HEK293T (cell line): ENCODE results near the gene DRAM1.

Source experiments
- CTCF ChIA-PET: fragments of 350-600 bp; formaldehyde crosslinking; extraction: SDS; loops from one replicate; lab custom pipeline; 2021; ENCODE audit warnings: antibody characterized with exemption, inconsistent platforms; lab: Yijun Ruan, JAX
- POLR2A ChIA-PET: fragments of 350-600 bp; formaldehyde crosslinking; extraction: SDS; loops from one replicate; lab custom pipeline; 2020; ENCODE audit warnings: antibody characterized with exemption, inconsistent platforms; lab: Yijun Ruan, JAX
- DNase-seq: peaks from one replicate; pipeline ENCODE4 v3.0.0; 2012; ENCODE audit warnings: mixed read lengths; ENCODE audit errors: extremely low spot score
- ARNT ChIP-seq: fragments of 450-650 bp; IDR thresholded peaks from 2 replicates; pipeline ENCODE4 v1.6.1; 2017; ENCODE audit warnings: mild to moderate bottlenecking
- BHLHE40 ChIP-seq: fragments of 450-650 bp; IDR thresholded peaks from 2 replicates; pipeline ENCODE4 v1.6.1; 2016; ENCODE audit warnings: mild to moderate bottlenecking, moderate library complexity, borderline replicate concordance
- CTBP1 ChIP-seq: fragments of 450-650 bp; IDR thresholded peaks from 2 replicates; pipeline ENCODE4 v1.6.1; 2016; ENCODE audit warnings: borderline replicate concordance
- ELF4 ChIP-seq: fragments of 450-650 bp; IDR thresholded peaks from 2 replicates; pipeline ENCODE4 v1.6.1; 2017; ENCODE audit warnings: antibody characterized with exemption
- FOXA1 ChIP-seq: fragments of 450-650 bp; IDR thresholded peaks from 2 replicates; pipeline ENCODE4 v1.6.1; 2016; ENCODE audit warnings: mild to moderate bottlenecking
- FOXK2 ChIP-seq: fragments of 450-650 bp; IDR thresholded peaks from 2 replicates; pipeline ENCODE4 v1.6.1; 2016; ENCODE audit warnings: mild to moderate bottlenecking
- FOXM1 ChIP-seq: fragments of 450-650 bp; IDR thresholded peaks from 2 replicates; pipeline ENCODE4 v1.6.1; 2017; ENCODE audit warnings: mild to moderate bottlenecking, borderline replicate concordance
- HDGF ChIP-seq: fragments of 450-650 bp; IDR thresholded peaks from 2 replicates; pipeline ENCODE4 v1.6.1; 2017; ENCODE audit warnings: antibody characterized with exemption, borderline replicate concordance
- L3MBTL2 ChIP-seq: fragments of 450-650 bp; conservative IDR thresholded peaks from 2 replicates; pipeline ENCODE4 v1.6.1; 2016; ENCODE audit warnings: mild to moderate bottlenecking
- LEF1 ChIP-seq: fragments of 450-650 bp; IDR thresholded peaks from 2 replicates; pipeline ENCODE4 v1.6.1; 2017; ENCODE audit warnings: mild to moderate bottlenecking, borderline replicate concordance
- NFRKB ChIP-seq: fragments of 450-650 bp; IDR thresholded peaks from 2 replicates; pipeline ENCODE4 v1.6.1; 2016; ENCODE audit warnings: mild to moderate bottlenecking, moderate library complexity
- PKNOX1 ChIP-seq: fragments of 450-650 bp; IDR thresholded peaks from 2 replicates; pipeline ENCODE4 v1.6.1; 2016
- SP1 ChIP-seq: fragments of 450-650 bp; IDR thresholded peaks from 2 replicates; pipeline ENCODE4 v1.6.1; 2017
- SUZ12 ChIP-seq: fragments of 450-650 bp; IDR thresholded peaks from 2 replicates; pipeline ENCODE4 v1.6.1; 2016; ENCODE audit warnings: mild to moderate bottlenecking
- TARDBP ChIP-seq: fragments of 450-650 bp; IDR thresholded peaks from 2 replicates; pipeline ENCODE4 v1.6.1; 2016
- ZNF384 ChIP-seq: fragments of 450-650 bp; IDR thresholded peaks from 2 replicates; pipeline ENCODE4 v1.6.1; 2016

Gene DRAM1

GRCh38 chr12:101832030-101832429 lies 45.4 kb upstream of the DRAM1 start:
- no peak for DNase-seq
- ChIA-PET POLR2A (no interaction called here), CTCF (interaction anchor here (0.7 to 1.3 kb wide), 2 partner anchors 58 to 265 kb away, joined by 3 to 4 read pairs; no protein-coding TSS in a partner anchor)
- TF ChIP-seq SP1 = no peak
- TF ChIP-seq BHLHE40 = no peak
- TF ChIP-seq TARDBP = no peak
- TF ChIP-seq ELF4 = no peak
- TF ChIP-seq FOXK2 = no peak
- no peak for TF ChIP-seq FOXM1
- TF ChIP-seq SUZ12 = no peak

- ChIA-PET POLR2A (no interaction called here), CTCF (interaction anchor here (0.6 to 2.1 kb wide), 5 partner anchors 8 to 521 kb away, joined by 3 to 9 read pairs (median 5); partner anchors contain the start of gene GNPTAB)
- TF ChIP-seq CTBP1 (no peak), BHLHE40 (no peak), PKNOX1 (no peak), HDGF (no peak), ZNF384 (no peak), LEF1 (no peak)
- no peak for DNase-seq
These were observed 38.6 kb upstream of the DRAM1 start for GRCh38 chr12:101838628-101839323.

- ChIA-PET POLR2A (interaction anchor here (0.9 kb wide), 1 partner anchor 9 kb away, joined by 3 read pairs; the partner anchor contains the start of gene GNPTAB), CTCF (interaction anchor here (0.6 to 2.1 kb wide), 13 partner anchors 9 to 520 kb away, joined by 3 to 21 read pairs (median 3); partner anchors contain the start of gene GNPTAB)
- peak; percentile 65 for DNase-seq
- TF ChIP-seq CTBP1 (no peak), NFRKB (no peak), LEF1 (no peak), BHLHE40 (no peak), ELF4 (no peak), FOXK2 (no peak), HDGF (no peak), ARNT (no peak), ZNF384 (no peak), SP1 (no peak), FOXA1 (no peak), PKNOX1 (no peak), L3MBTL2 (no peak), SUZ12 (no peak), TARDBP (no peak)
These were observed 37.8 kb upstream of the DRAM1 start for GRCh38 chr12:101839324-101840283.

GRCh38 chr12:101841069-101841468 lies 36.3 kb upstream of the DRAM1 start:
- no peak for DNase-seq
- no peak for TF ChIP-seq LEF1
- no peak for TF ChIP-seq BHLHE40
- TF ChIP-seq TARDBP = no peak
- TF ChIP-seq CTBP1 = no peak
- no peak for TF ChIP-seq FOXA1
- TF ChIP-seq SUZ12 = no peak
- no peak for TF ChIP-seq PKNOX1
- no peak for TF ChIP-seq ZNF384
- no peak for TF ChIP-seq ELF4
- TF ChIP-seq SP1 = no peak
- TF ChIP-seq HDGF = no peak
- no peak for TF ChIP-seq FOXK2
- no peak for TF ChIP-seq L3MBTL2
- ChIA-PET POLR2A (interaction anchor here (0.6 kb wide), 1 partner anchor 16 kb away, joined by 3 read pairs; no protein-coding TSS in a partner anchor), CTCF (interaction anchor here (0.6 to 2.1 kb wide), 3 partner anchors 13 to 68 kb away, joined by 3 to 21 read pairs (median 3); no protein-coding TSS in a partner anchor)

GRCh38 chr12:101845137-101845711 lies 32.2 kb upstream of the DRAM1 start:
- no peak for DNase-seq
- TF ChIP-seq ARNT (no peak), CTBP1 (no peak)
- CTCF ChIA-PET = no interaction called here
- POLR2A ChIA-PET = no interaction called here
